ENCODE data around the gene FAM236B.
"Not testable (repeated sequence)": the region's sequence is repeated elsewhere in the genome, so short reads cannot be mapped to it uniquely, and the experiment has no call there.

Gene FAM236B

DNA sequence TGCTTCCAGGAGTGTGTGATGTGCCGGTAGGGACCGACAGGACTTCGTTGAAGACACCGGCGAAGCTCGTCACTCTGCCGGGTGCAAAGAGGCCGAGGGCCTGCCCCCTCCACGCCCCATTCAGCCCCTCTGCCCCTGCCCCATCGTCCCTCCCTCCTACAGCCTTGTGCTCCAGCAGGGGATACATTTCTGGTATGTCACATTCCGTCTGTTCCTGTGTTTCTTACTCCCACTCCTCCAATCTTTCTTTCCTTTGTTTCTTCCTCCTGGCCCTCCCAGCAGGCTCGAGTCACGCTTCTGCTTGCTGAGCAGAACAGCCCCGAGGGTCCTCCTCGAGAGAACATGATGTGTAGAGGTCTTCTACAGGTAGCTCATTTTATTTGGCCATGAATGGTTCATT lies at the start of gene FAM236B:
FAM236B (minus strand) TSS at position 101 of the 400 bp plus-strand sequence; CDS start at position 1, 100 bp downstream.
- H2AFZ ChIP-seq (ENCODE audit: low read depth, low read length); H3K4me2 ChIP-seq (ENCODE audit: insufficient read depth, low read length); H4K20me1 ChIP-seq (ENCODE audit: insufficient read depth, low read length); H3K27ac ChIP-seq (ENCODE audit: low read length); DNase-seq; H3K4me1 ChIP-seq (ENCODE audit: insufficient read depth, low read length); H3K79me2 ChIP-seq (ENCODE audit: insufficient read depth, low read length); H3K27me3 ChIP-seq (ENCODE audit: insufficient read depth, low read length, poor library complexity); H3K9me3 ChIP-seq (ENCODE audit: insufficient read depth, low read length, severe bottlenecking); ATAC-seq (ENCODE audit: insufficient read depth, low read depth); H3K9ac ChIP-seq (ENCODE audit: low read depth, low read length); H3K4me3 ChIP-seq (ENCODE audit: low read depth in 1 of 2, low read length in 2 of 2); H3K36me3 ChIP-seq (ENCODE audit: insufficient read depth, low read length): not testable (repeated sequence)

- H3K79me2 ChIP-seq (ENCODE audit: insufficient read depth, low read length); H3K4me2 ChIP-seq (ENCODE audit: insufficient read depth, low read length); H3K9me3 ChIP-seq (ENCODE audit: insufficient read depth, low read length, severe bottlenecking); H3K27me3 ChIP-seq (ENCODE audit: insufficient read depth, low read length, poor library complexity); H3K4me3 ChIP-seq (ENCODE audit: low read depth in 1 of 2, low read length in 2 of 2); H3K27ac ChIP-seq (ENCODE audit: low read length); H3K9ac ChIP-seq (ENCODE audit: low read depth, low read length); DNase-seq; H3K4me1 ChIP-seq (ENCODE audit: insufficient read depth, low read length); H2AFZ ChIP-seq (ENCODE audit: low read depth, low read length); H3K36me3 ChIP-seq (ENCODE audit: insufficient read depth, low read length); H4K20me1 ChIP-seq (ENCODE audit: insufficient read depth, low read length); ATAC-seq (ENCODE audit: insufficient read depth, low read depth): not testable (repeated sequence)
Observed at GRCh38 chrX:72830701-72831100, 48.2 kb upstream of the FAM236B start.

GRCh38 chrX:72808110-72808509 lies 25.6 kb upstream of the FAM236B start, which contains the start of gene FAM236D:
TSS of gene FAM236D (minus strand) at chrX:72808210. CDS start at chrX:72808110, 100 bp downstream.
- not testable (repeated sequence) for H3K27ac ChIP-seq (ENCODE audit: low read length); H3K9me3 ChIP-seq (ENCODE audit: insufficient read depth, low read length, severe bottlenecking); H4K20me1 ChIP-seq (ENCODE audit: insufficient read depth, low read length); H3K9ac ChIP-seq (ENCODE audit: low read depth, low read length); H3K4me3 ChIP-seq (ENCODE audit: low read depth in 1 of 2, low read length in 2 of 2); H3K79me2 ChIP-seq (ENCODE audit: insufficient read depth, low read length); H3K27me3 ChIP-seq (ENCODE audit: insufficient read depth, low read length, poor library complexity); DNase-seq; ATAC-seq (ENCODE audit: insufficient read depth, low read depth); H2AFZ ChIP-seq (ENCODE audit: low read depth, low read length); H3K36me3 ChIP-seq (ENCODE audit: insufficient read depth, low read length); H3K4me1 ChIP-seq (ENCODE audit: insufficient read depth, low read length); H3K4me2 ChIP-seq (ENCODE audit: insufficient read depth, low read length)

DNA sequence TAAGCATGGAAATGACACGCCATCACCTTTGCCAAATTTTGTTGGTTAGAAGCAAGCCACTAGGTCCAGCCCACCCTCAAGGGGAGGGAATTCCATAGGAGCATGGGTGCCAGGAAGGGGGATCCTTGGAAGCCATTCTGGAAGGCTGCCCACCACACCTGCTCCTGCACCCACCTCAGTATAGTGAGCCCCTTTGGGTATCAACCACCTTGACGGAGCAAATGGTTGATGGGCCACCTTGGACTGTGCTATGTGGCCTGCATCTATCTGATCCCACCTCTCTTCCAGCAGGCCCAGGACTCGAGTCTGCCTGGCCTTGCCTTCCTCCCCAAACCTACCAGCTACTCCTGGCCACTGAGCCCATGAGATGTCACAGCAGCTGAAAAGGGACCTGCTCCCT lies 7.9 kb upstream of the FAM236B start:
- not testable (repeated sequence) for ATAC-seq (ENCODE audit: insufficient read depth, low read depth); H2AFZ ChIP-seq (ENCODE audit: low read depth, low read length); H3K9me3 ChIP-seq (ENCODE audit: insufficient read depth, low read length, severe bottlenecking); H3K36me3 ChIP-seq (ENCODE audit: insufficient read depth, low read length); H3K27me3 ChIP-seq (ENCODE audit: insufficient read depth, low read length, poor library complexity); H4K20me1 ChIP-seq (ENCODE audit: insufficient read depth, low read length); H3K4me2 ChIP-seq (ENCODE audit: insufficient read depth, low read length); H3K9ac ChIP-seq (ENCODE audit: low read depth, low read length); H3K4me3 ChIP-seq (ENCODE audit: low read depth in 1 of 2, low read length in 2 of 2); H3K27ac ChIP-seq (ENCODE audit: low read length); H3K79me2 ChIP-seq (ENCODE audit: insufficient read depth, low read length); DNase-seq; H3K4me1 ChIP-seq (ENCODE audit: insufficient read depth, low read length)

- not testable (repeated sequence) for H3K9me3 ChIP-seq (ENCODE audit: insufficient read depth, low read length, severe bottlenecking); DNase-seq; H3K9ac ChIP-seq (ENCODE audit: low read depth, low read length); H3K4me1 ChIP-seq (ENCODE audit: insufficient read depth, low read length); H3K36me3 ChIP-seq (ENCODE audit: insufficient read depth, low read length); H3K27ac ChIP-seq (ENCODE audit: low read length); H3K4me2 ChIP-seq (ENCODE audit: insufficient read depth, low read length); H2AFZ ChIP-seq (ENCODE audit: low read depth, low read length); ATAC-seq (ENCODE audit: insufficient read depth, low read depth); H3K4me3 ChIP-seq (ENCODE audit: low read depth in 1 of 2, low read length in 2 of 2); H3K79me2 ChIP-seq (ENCODE audit: insufficient read depth, low read length); H3K27me3 ChIP-seq (ENCODE audit: insufficient read depth, low read length, poor library complexity); H4K20me1 ChIP-seq (ENCODE audit: insufficient read depth, low read length)
Observed at GRCh38 chrX:72788142-72788541, 5.7 kb upstream of the FAM236B start.

- ATAC-seq (ENCODE audit: insufficient read depth, low read depth), result peak; percentile 64; the same call in 2 of the 3 replicates
Observed at GRCh38 chrX:72783964-72784363, 1.5 kb upstream of the FAM236B start.

DNA sequence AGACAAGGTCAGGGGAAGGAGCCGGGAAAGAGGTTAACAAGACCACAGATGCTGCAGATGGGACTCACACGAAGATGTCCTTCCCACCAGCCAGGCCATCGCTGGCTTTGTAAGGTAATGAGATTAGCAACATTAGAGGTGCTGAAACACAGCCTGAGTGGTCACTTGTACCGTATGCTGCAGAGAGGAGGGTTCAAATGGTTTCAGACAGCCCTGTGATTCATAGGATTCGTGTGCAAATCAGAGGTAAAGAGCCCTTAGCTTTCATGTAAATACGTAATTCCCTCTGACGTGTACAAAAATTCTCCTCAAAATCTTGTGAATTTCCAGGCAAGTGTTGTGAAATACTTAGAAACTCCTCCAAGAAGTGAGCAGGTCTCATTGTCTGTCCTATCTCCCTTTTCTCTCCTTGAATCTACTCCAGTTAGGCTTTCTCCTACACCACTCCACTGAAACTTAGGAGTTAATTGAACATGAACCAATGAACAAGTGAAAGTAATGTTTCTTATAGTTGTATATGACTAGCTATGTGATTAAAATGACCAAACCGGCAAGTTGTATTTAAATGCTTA lies 991 bp upstream of the FAM236B start:
- H3K36me3 ChIP-seq (ENCODE audit: insufficient read depth, low read length); H3K9me3 ChIP-seq (ENCODE audit: insufficient read depth, low read length, severe bottlenecking); H3K79me2 ChIP-seq (ENCODE audit: insufficient read depth, low read length); H3K4me1 ChIP-seq (ENCODE audit: insufficient read depth, low read length); H4K20me1 ChIP-seq (ENCODE audit: insufficient read depth, low read length); DNase-seq; H2AFZ ChIP-seq (ENCODE audit: low read depth, low read length); ATAC-seq (ENCODE audit: insufficient read depth, low read depth); H3K27me3 ChIP-seq (ENCODE audit: insufficient read depth, low read length, poor library complexity); H3K27ac ChIP-seq (ENCODE audit: low read length); H3K4me2 ChIP-seq (ENCODE audit: insufficient read depth, low read length); H3K4me3 ChIP-seq (ENCODE audit: low read depth in 1 of 2, low read length in 2 of 2); H3K9ac ChIP-seq (ENCODE audit: low read depth, low read length): not testable (repeated sequence)

More at GRCh38 chrX:72783964-72784363, 1.5 kb upstream of the FAM236B start:
- H3K27ac ChIP-seq (ENCODE audit: low read length); H4K20me1 ChIP-seq (ENCODE audit: insufficient read depth, low read length); H3K79me2 ChIP-seq (ENCODE audit: insufficient read depth, low read length); H3K9ac ChIP-seq (ENCODE audit: low read depth, low read length); DNase-seq; H3K9me3 ChIP-seq (ENCODE audit: insufficient read depth, low read length, severe bottlenecking); H3K4me1 ChIP-seq (ENCODE audit: insufficient read depth, low read length); H3K27me3 ChIP-seq (ENCODE audit: insufficient read depth, low read length, poor library complexity); H3K4me3 ChIP-seq (ENCODE audit: low read depth in 1 of 2, low read length in 2 of 2); H3K36me3 ChIP-seq (ENCODE audit: insufficient read depth, low read length); H2AFZ ChIP-seq (ENCODE audit: low read depth, low read length); H3K4me2 ChIP-seq (ENCODE audit: insufficient read depth, low read length): not testable (repeated sequence)

- H3K9me3 ChIP-seq (ENCODE audit: insufficient read depth, low read length, severe bottlenecking); H3K27me3 ChIP-seq (ENCODE audit: insufficient read depth, low read length, poor library complexity); H3K27ac ChIP-seq (ENCODE audit: low read length); H2AFZ ChIP-seq (ENCODE audit: low read depth, low read length); H3K4me1 ChIP-seq (ENCODE audit: insufficient read depth, low read length); H3K79me2 ChIP-seq (ENCODE audit: insufficient read depth, low read length); DNase-seq; H3K36me3 ChIP-seq (ENCODE audit: insufficient read depth, low read length); H4K20me1 ChIP-seq (ENCODE audit: insufficient read depth, low read length); H3K4me3 ChIP-seq (ENCODE audit: low read depth in 1 of 2, low read length in 2 of 2); H3K4me2 ChIP-seq (ENCODE audit: insufficient read depth, low read length); H3K9ac ChIP-seq (ENCODE audit: low read depth, low read length): not testable (repeated sequence)
- peak; percentile 62 for ATAC-seq (ENCODE audit: insufficient read depth, low read depth)
Observed at GRCh38 chrX:72778146-72778545, 4.3 kb downstream of the FAM236B start.
